Stimulated activated CD4-positive, alpha-beta T cell treated with anti-CD3 and anti-CD28 coated beads, Interleukin-15, amount 100 ng/mL, for 1 hour (primary cell): Measurements from ENCODE around the gene OR7D2.
"Not testable (repeated sequence)": the region's sequence is repeated elsewhere in the genome, so short reads cannot be mapped to it uniquely, and the experiment has no call there.

Experiments
- DNase-seq, 2 donors: peaks; one replicate each; pipeline ENCODE4 v3.0.0-alpha.2; 2020; ENCODE audit warnings: low read depth in 1 of 2, low spot score in 1 of 2

Gene OR7D2

DNA sequence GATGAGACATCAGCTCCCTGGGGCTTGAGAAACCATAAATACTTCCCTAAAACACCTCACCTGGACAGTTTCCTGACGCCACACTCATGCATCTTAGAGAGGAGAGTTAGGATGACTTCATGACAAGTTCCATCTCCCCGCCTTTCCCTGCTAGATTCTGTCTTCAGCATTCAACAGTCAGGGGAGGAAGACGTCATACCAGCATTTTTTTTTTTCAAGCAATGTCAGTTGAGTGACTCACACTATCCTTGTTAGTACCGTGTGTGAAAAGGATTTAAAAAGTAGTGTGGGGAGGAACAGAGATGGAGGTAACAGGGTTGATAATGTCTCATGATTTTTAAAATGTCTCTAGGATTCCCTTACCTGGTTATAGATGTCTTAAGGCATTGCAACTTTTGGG lies at the start of gene OR7D2:
TSS of gene OR7D2 (plus strand) at position 79 of the 400 bp plus-strand sequence. CDS start 6,803 bp downstream, outside the sequence.
- DNase-seq: no peak

- no peak for DNase-seq
Measured at GRCh38 chr19:9130965-9131364, 47.8 kb upstream of the OR7D2 start.

- DNase-seq: no peak
Measured at GRCh38 chr19:9132422-9132821, 46.4 kb upstream of the OR7D2 start.

DNA sequence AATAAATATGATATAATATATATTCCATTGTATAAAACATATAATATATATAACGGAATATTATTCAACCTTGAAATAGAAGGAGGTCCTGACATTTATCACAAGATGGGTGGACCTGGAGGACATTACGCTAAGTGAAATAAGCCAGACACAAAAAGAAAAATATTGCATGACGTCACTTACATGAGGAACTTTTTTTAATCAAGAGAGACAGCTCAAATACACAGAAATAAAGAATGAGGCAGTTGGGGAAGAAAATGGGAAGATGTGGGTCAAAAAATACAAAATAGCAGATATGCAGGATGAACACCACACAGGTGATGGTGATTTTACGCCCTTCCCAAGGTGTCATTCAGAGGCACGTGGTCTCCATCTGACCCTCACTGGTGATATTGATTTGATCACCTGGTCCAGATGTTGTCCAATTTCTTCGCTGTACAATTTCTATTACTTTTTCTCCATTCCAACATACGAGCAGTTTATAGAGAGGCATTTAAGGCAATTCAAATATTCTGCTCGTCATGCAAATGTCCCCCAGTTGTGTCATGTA lies 39.1 kb upstream of the OR7D2 start:
- no peak for DNase-seq

DNA sequence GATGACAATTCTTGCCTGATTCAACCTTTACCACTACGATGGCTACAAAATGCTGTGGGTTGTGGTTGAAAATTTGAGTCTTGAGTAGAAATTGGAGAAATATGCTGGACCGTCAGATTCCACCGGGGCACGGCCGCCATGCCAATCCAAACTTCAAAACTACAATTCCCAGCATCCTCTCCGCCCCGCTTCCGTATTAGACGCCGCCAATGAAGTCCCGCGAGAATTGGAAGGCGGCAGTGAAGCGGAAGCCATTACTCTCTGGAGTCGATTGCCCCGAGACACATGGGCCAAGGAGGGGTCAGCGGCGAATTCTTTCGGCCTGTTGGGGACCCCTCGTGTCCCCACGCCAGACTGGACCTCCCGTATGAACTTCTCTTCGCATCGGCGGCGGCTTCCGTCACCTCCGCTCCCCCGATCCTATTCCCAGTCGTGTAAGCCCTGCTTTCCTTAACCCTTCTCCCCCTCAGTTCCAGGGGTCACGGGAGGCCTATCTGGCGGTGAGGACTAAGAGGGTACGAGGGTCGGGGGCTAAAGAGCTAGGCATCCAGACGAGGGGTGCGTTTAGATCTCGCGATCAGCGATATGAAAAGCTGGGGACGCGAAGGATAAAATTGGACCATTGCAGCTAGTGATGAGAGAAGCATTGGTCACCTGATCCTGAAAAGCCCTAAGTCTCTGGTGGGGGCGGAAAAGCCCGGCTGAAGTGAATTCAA lies 38.5 kb upstream of the OR7D2 start, which contains the start of gene ZNF317:
TSS of gene ZNF317 (plus strand) at position 239 of the 716 bp plus-strand sequence. CDS start 15,620 bp downstream, outside the sequence.
- DNase-seq: peak; percentile 70 to 72

DNA sequence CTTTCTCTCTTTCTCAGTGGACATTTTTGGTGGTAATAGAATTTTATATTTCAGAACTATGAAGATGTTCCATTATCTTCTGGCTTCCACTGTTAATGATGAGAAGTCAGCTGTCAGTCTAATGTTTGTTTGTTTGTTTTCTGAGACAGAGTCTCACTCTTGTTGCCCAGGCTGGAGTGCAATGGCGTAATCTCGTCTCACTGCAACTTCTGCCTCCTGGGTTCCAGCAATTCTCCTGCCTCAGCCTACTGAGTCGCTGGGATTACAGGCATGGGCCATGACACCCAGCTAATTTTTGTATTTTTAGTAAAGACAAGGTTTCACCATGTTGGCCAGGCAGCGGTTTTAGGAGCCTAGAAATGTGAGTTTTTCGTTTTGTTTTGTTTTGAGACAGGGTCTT lies 33.9 kb upstream of the OR7D2 start:
- DNase-seq: no peak

GRCh38 chr19:9146882-9147281 lies 31.9 kb upstream of the OR7D2 start:
- no peak for DNase-seq

DNA sequence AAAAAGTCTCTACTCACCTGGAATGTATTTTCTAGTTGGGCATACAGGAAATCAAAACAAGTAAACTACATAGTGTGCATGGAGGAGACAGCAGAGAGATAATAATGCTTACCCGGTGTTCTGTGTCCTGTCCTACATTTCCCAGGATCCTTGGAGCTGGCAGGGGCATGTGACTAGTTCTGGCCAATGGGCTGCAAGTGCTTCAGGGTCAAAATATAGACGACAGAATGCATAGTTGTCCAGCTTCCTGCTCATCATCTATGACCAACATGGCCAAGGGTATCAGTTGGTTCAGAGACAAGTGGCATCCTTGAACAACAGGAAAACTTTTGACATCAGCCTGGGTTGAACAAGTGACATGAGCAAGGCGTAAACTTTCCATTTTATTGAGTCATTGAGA lies 30.1 kb upstream of the OR7D2 start:
- DNase-seq: no peak

- no peak for DNase-seq
Measured at GRCh38 chr19:9149997-9150396, 28.8 kb upstream of the OR7D2 start.

DNA sequence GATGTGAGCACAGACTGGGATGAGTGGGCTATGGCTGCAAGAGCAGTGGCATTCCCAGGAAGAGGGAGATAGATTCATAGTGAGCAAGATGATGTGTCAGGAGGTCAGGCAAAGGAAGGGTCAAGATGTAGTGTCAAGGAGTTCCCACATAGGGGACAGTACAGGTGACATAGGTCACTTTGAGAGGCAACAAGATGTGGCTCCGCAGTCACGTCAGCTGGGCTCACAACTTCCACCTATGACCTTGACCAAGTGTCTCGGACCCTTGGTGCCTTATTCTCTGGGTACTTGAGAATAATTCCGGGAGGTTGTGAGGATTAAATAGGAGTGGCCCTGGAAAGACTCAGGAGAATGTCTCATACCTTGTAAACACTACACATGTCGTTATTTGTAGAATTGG lies 28.1 kb upstream of the OR7D2 start:
- no peak for DNase-seq

GRCh38 chr19:9151367-9151766 lies 27.4 kb upstream of the OR7D2 start:
- no peak for DNase-seq

DNA sequence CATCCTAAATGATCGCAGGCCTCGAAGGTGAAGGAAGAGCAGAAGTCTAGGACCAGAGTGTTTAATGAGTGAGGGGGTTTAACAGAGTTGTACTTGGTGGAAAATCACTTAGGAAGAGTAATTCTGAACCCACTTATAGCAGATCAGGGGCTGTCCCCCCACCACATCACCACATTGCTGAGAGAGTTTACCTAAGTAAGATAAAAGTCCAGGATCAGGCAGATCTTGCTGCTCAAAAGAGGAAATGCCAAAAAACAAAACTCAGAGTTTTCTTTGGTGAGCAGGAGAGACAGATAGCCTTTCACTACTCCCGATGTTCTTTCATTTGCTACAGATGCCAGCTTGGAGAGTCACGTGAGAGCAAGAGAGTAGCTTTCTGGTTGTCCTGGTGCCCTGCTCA lies 23.2 kb upstream of the OR7D2 start:
- DNase-seq: no peak

GRCh38 chr19:9156304-9156703 lies 22.5 kb upstream of the OR7D2 start:
- no peak for DNase-seq

GRCh38 chr19:9159891-9160290 lies 18.9 kb upstream of the OR7D2 start:
- DNase-seq: no peak

DNA sequence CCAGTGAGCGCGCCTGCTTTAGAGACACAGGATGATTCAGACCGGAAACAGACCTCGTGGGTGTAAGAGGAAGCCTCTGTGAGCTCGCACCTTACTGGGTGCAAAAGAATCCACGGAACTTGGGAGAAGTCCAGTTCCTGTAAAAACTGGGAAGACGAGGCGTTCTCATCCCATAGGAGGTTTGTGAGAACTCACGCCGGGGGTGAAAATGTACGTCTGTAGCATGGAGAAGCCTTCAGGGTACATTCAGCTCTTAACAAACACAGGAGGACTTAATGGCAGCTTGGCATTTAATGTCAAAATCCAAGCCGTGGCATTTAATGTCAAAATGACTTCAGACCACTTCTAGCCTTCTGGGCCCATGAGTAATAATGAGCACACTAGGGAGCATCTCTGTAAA lies 17.4 kb upstream of the OR7D2 start:
- no peak for DNase-seq

DNA sequence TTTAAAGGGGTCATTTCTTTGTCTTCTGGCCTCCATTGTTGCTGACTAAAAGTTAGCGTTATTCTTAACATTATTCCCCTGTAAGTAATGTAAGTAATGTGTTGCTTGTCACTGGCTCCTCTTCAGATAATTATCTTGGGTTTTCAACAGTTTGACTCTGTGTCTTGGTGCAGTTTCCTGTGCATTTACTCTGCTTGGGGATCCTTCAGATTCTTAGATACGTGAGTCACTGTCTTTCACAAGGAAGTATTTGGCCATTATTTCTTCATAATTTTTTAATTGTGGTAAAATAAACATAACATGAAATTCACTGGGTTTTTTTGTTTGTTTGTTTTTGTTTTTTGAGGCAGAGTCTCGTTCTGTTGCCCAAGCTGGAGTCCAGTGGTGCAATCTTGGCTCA lies 13.5 kb upstream of the OR7D2 start:
- no peak for DNase-seq

DNA sequence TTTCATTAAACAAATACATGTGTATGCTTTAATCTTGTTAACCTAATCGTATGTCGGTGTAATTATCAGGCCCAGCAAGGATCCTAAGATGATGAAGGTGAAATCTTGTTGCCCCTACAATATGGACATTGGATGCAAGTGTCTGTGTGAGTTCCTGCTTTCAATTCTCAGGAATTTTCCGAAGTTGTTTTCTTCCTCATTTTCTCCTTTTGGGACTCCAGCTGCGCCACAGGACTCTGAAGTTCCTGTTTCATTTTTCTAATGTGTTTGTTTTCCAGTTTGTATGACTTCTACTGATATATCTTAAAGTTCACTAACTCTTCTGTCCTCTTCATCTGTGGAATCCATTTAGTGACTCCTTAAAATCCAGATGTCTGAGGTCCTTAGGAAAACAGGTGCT lies 11.9 kb upstream of the OR7D2 start:
- DNase-seq: no peak

- DNase-seq: no peak
Measured at GRCh38 chr19:9171393-9171991, 7.3 kb upstream of the OR7D2 start.

DNA sequence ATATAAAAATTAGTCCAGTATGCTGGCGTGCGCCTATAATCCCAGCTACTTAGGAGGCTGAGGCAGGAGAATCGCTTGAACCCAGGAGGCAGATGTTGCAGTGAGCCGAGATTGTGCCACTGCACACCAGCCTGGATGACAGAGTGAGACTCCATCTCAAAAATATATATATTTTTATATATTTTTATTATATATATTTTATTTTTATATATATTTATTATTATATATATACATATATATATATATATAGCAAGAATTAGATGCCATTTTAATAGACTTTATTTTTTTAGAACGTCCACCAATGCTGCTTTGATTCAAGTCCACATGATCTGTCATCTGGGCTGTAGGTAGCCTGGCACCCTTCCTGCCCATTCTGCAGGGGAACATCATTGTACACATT lies 3.5 kb upstream of the OR7D2 start:
- DNase-seq: no peak

GRCh38 chr19:9183000-9183399 lies 4.2 kb downstream of the OR7D2 start:
- DNase-seq: no peak

- no peak for DNase-seq
Measured at GRCh38 chr19:9187191-9187590, 8.4 kb downstream of the OR7D2 start.

DNA sequence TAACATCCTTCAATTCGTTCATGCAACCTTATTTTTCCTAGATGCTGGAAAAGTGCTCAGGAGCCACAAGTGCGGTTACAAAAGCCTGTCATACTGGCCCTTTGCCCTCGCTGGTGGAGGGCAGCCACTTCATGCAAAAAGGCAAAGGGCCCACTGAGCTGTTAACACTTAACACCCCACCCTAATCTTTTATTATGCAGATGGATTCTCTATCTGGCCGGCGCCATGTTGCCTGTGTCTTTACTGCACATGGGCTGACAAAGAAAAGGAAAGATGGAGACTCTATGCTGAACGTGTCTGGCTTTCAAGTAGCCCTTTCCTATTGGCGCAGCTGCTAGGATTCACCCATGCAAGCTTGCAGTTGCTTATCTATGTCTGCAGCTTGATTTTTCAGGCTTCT lies 10.8 kb downstream of the OR7D2 start:
- DNase-seq: no peak

DNA sequence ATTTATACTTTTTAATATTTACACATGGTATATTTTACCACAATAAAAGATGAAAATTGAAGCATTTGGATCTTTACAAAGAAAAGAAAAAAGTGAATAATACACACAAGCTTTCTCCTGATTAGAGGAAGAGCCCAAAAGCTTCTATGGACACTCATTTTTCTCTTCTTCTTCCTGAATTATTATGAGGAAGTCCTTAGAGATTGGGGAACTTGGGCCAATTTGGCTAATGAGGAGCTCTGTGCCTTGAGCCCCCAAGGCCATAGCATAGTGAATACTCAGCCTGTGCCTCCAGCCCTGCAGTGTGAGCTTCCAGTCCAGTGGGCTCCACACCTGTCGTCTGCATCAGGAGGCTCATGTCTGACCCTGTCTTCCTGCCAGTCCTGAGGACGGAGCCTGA lies 19.3 kb downstream of the OR7D2 start:
- not testable (repeated sequence) for DNase-seq
